HG03378 (cell line): ENCODE measurements around the gene EXOC6B.
A peak's percentile ranks its signal among the peaks of the same experiment; 100 is the strongest.

Experiments used
- ATAC-seq: cut with Tn5 transposase; IDR thresholded peaks from one replicate; pipeline ENCODE4 v1.9.1; 2021; ENCODE audit warnings: mild to moderate bottlenecking, moderate library complexity; ENCODE audit not compliant: unreplicated experiment

Gene EXOC6B

GRCh38 chr2:72793798-72794440 lies 31.9 kb downstream of the EXOC6B start:
- ATAC-seq, result no peak

- ATAC-seq, result no peak
Measured at GRCh38 chr2:72789241-72789640, 36.6 kb downstream of the EXOC6B start.

- ATAC-seq, result no peak
Measured at GRCh38 chr2:72788756-72789155, 37.1 kb downstream of the EXOC6B start.

- no peak for ATAC-seq
Measured at GRCh38 chr2:72785517-72785916, 40.3 kb downstream of the EXOC6B start.

GRCh38 chr2:72782520-72782919 lies 43.3 kb downstream of the EXOC6B start:
- ATAC-seq, result no peak

GRCh38 chr2:72781480-72781879 lies 44.4 kb downstream of the EXOC6B start:
- no peak for ATAC-seq

- ATAC-seq, result no peak
Measured at GRCh38 chr2:72780477-72780876, 45.4 kb downstream of the EXOC6B start.

- no peak for ATAC-seq
Measured at GRCh38 chr2:72779495-72779894, 46.3 kb downstream of the EXOC6B start.

GRCh38 chr2:72778410-72778809 lies 47.4 kb downstream of the EXOC6B start:
- peak; percentile 66 for ATAC-seq

- peak; percentile 75 for ATAC-seq
Measured at GRCh38 chr2:72770879-72771461, 54.9 kb downstream of the EXOC6B start.

GRCh38 chr2:72765997-72766609 lies 59.7 kb downstream of the EXOC6B start:
- no peak for ATAC-seq

- no peak for ATAC-seq
Measured at GRCh38 chr2:72762276-72762675, 63.6 kb downstream of the EXOC6B start.

- no peak for ATAC-seq
Measured at GRCh38 chr2:72759755-72760154, 66.1 kb downstream of the EXOC6B start.

- no peak for ATAC-seq
Measured at GRCh38 chr2:72757177-72757775, 68.6 kb downstream of the EXOC6B start.

GRCh38 chr2:72755647-72756423 lies 70.0 kb downstream of the EXOC6B start:
- ATAC-seq, result no peak

- no peak for ATAC-seq
Measured at GRCh38 chr2:72754628-72755320, 71.1 kb downstream of the EXOC6B start.

- no peak for ATAC-seq
Measured at GRCh38 chr2:72750977-72751639, 74.7 kb downstream of the EXOC6B start.

GRCh38 chr2:72750466-72750865 lies 75.4 kb downstream of the EXOC6B start:
- ATAC-seq, result no peak

GRCh38 chr2:72747344-72747743 lies 78.5 kb downstream of the EXOC6B start:
- no peak for ATAC-seq

- no peak for ATAC-seq
Measured at GRCh38 chr2:72745679-72746368, 80.0 kb downstream of the EXOC6B start.
